SK-N-SH (cell line): Measurements from ENCODE around the gene ZNF148. TPM values are rescaled to one million over a fixed set of nuclear protein-coding genes. Genes with fewer than 3 reads are reported as not detected.

ENCODE experiments used
- CTCF ChIA-PET: fragments of 300-600, 350-600 bp; formaldehyde crosslinking; extraction: SDS; loops from one replicate; lab custom pipeline; 2021; lab: Yijun Ruan, JAX
- POLR2A ChIA-PET: fragments of 350-600 bp; sonication (Branson Sonifier 250); formaldehyde crosslinking; extraction: SDS; loops from one replicate; lab custom pipeline; 2020; ENCODE audit warnings: antibody characterized with exemption, inconsistent platforms; lab: Yijun Ruan, JAX
- DNase-seq: peaks from one replicate; pipeline ENCODE4 v3.0.0; 2012
- H2AFZ ChIP-seq: fragments of 200-600 bp; sonication (generic); 2 replicates; pipeline ENCODE4 v1.8.1; 2016; ENCODE audit warnings: antibody characterized with exemption, mild to moderate bottlenecking, low read depth
- H3F3A ChIP-seq: fragments of 200-600 bp; sonication (generic); replicated peaks from 2 replicates; pipeline ENCODE3; 2016; ENCODE audit warnings: antibody characterized with exemption, mild to moderate bottlenecking; ENCODE audit not compliant: insufficient read depth
- H3K27ac ChIP-seq, 2 experiments: fragments of 200-500 bp in 1 of 2; fragments of 200-600 bp in 1 of 2; sonication (Bioruptor generic) in 1 of 2; sonication (generic), shearing (Covaris generic) in 1 of 2; 2 replicates each; pipeline versions ENCODE4 v1.5.1 to v1.6.1; 2014 to 2016; ENCODE audit warnings: low read depth in 2 of 2, inconsistent platforms in 1 of 2, low read length in 1 of 2, mild to moderate bottlenecking in 1 of 2, mixed read lengths in 1 of 2
- H3K27me3 ChIP-seq: fragments of 200-600 bp; sonication (generic), shearing (Covaris generic); 2 replicates; pipeline ENCODE4 v1.6.1; 2016; ENCODE audit warnings: mixed run types; ENCODE audit not compliant: insufficient read depth
- H3K36me3 ChIP-seq, 2 experiments: fragments of 200-500 bp in 1 of 2; fragments of 200-600 bp in 1 of 2; sonication (Bioruptor generic) in 1 of 2; sonication (generic) in 1 of 2; replicated peaks in 1 of 2; 2 replicates each; pipeline versions ENCODE3 to v1.5.1; 2014 to 2016; ENCODE audit warnings: low read length in 1 of 2, mild to moderate bottlenecking in 1 of 2; ENCODE audit not compliant: insufficient read depth in 2 of 2, control insufficient read depth in 1 of 2
- H3K4me1 ChIP-seq, 2 experiments: fragments of 200-500 bp in 1 of 2; fragments of 200-600 bp in 1 of 2; sonication (Bioruptor generic) in 1 of 2; sonication (generic), shearing (Covaris generic) in 1 of 2; 2 replicates each; pipeline versions ENCODE4 v1.5.1 to v1.6.1; 2014 to 2016; ENCODE audit warnings: low read depth in 1 of 2, low read length in 1 of 2, mixed run types in 1 of 2; ENCODE audit not compliant: insufficient read depth in 2 of 2, control insufficient read depth in 1 of 2
- H3K4me2 ChIP-seq: fragments of 200-600 bp; sonication (generic), shearing (Covaris generic); 2 replicates; pipeline ENCODE4 v1.6.1; 2017; ENCODE audit warnings: mixed run types
- H3K4me3 ChIP-seq, 2 experiments: fragments of 200-500 bp in 1 of 2; fragments of 200-600 bp in 1 of 2; sonication (Bioruptor generic) in 1 of 2; sonication (generic), shearing (Covaris generic) in 1 of 2; 2 replicates each; pipeline versions ENCODE4 v1.5.1 to v1.8.1; 2014 to 2016; ENCODE audit warnings: low read depth in 2 of 2, inconsistent platforms in 1 of 2, low read length in 1 of 2, mild to moderate bottlenecking in 1 of 2, mixed read lengths in 1 of 2, moderate library complexity in 1 of 2
- H3K79me2 ChIP-seq: fragments of 200-600 bp; sonication (generic); 2 replicates; pipeline ENCODE4 v1.8.1; 2017; ENCODE audit warnings: mild to moderate bottlenecking; ENCODE audit not compliant: insufficient read depth
- H3K9ac ChIP-seq: fragments of 200-600 bp; sonication (generic); 2 replicates; pipeline ENCODE4 v1.6.1; 2017; ENCODE audit warnings: mixed run types
- H3K9me2 ChIP-seq: fragments of 200-600 bp; sonication (generic); 2 replicates; pipeline ENCODE4 v1.6.1; 2017; ENCODE audit warnings: mixed run types
- H3K9me3 ChIP-seq: fragments of 200-600 bp; sonication (generic); 2 replicates; pipeline ENCODE4 v1.6.1; 2017; ENCODE audit warnings: mixed run types, mild to moderate bottlenecking, moderate library complexity
- H4K20me1 ChIP-seq: fragments of 200-600 bp; sonication (generic); 2 replicates; pipeline ENCODE4 v1.6.1; 2017; ENCODE audit warnings: mild to moderate bottlenecking, mixed run types; ENCODE audit not compliant: insufficient read depth
- CHD2 ChIP-seq: fragments of 150-350 bp; IDR thresholded peaks from 2 replicates; pipeline ENCODE4 v1.6.1; 2018; ENCODE audit warnings: low read length; ENCODE audit not compliant: partially characterized antibody
- EP300 ChIP-seq, 2 experiments: IDR thresholded peaks; 2 replicates each; pipeline versions ENCODE4 v1.4.0 to v1.6.1; 2012; ENCODE audit warnings: borderline replicate concordance in 1 of 2, low read depth in 1 of 2, low read length in 1 of 2
- GATA2 ChIP-seq: sonication (generic); formaldehyde crosslinking; IDR thresholded peaks from 2 replicates; pipeline ENCODE4 v1.5.0; 2020; ENCODE audit warnings: mild to moderate bottlenecking, missing genetic modification reagents
- NFIC ChIP-seq: IDR thresholded peaks from 2 replicates; pipeline ENCODE4 v1.4.0; 2012; ENCODE audit warnings: borderline replicate concordance
- RCOR1 ChIP-seq: fragments of 150-350 bp; IDR thresholded peaks from 2 replicates; pipeline ENCODE4 v1.6.1; 2017; ENCODE audit warnings: antibody characterized with exemption, low read length
- RFX5 ChIP-seq: IDR thresholded peaks from 2 replicates; pipeline ENCODE4 v1.6.1; 2012; ENCODE audit warnings: mild to moderate bottlenecking, improper control_type of control experiment, low read length
- TAF1 ChIP-seq: IDR thresholded peaks from 2 replicates; pipeline ENCODE4 v1.6.1; 2012; ENCODE audit warnings: low read depth, mild to moderate bottlenecking, low read length, moderate library complexity, borderline replicate concordance
- YY1 ChIP-seq: IDR thresholded peaks from 2 replicates; pipeline ENCODE4 v1.4.0; 2012; ENCODE audit warnings: low read depth, mild to moderate bottlenecking
- WGBS: methylation state at CpG from one replicate; pipeline ENCODE4 v1.1.6; 2017; ENCODE audit warnings: low lambda C conversion rate; 5-methylcytosine and 5-hydroxymethylcytosine counted together
- polyA plus RNA-seq, 3 experiments: library from polyadenylated mRNA; depleted of rRNA; stranded (reverse); fragments of >200 nt; gene quantifications; 2 replicates each; pipeline ENCODE4 v1.2.3, GENCODE V29; 2012

The ZNF148 gene
- polyA plus RNA-seq, 1 of the 3 experiments (the other 2 are of a cell fraction): 5.1 TPM

DNA sequence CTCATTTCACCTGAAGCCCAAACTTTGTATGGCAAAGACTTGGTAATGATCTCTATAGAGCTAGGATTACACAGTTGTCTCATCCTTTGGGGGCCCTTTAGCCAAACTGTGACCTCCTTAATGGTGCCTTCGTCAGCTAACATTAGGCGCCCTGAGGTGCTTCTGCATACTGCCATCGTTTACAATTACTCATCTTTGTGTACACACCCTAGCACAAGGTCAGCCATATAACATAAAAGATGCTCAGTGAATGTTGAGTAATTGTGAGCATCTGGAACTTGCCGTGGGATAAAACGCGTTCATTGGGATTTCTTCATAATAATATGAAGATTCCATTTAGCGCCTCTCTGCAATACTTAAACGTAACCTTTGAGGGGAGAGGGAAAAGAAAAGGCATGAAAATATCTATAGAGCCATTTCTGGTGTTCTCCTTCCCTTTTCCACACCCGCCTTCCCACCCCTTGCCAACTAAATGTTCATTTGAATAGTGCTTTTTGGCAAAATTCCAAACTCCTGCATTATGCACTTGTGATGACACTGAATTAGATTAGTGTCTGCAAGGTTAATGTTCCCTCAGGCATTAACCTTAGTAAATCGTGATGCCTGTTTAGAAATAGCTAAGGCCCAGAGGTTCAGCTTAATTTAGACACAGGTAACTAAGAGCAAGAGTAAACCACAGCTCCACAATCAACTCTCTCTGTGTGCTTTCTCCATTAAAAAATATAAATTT is 990 bp upstream of the ZNF148 start:
- TF ChIP-seq NFIC (peak; percentile 56; the same call in 1 of the 2 replicates), RCOR1 (peak; percentile 58; the same call in 1 of the 2 replicates), EP300 (IDR thresholded peaks at IDR 0.05; ENCODE audit: borderline replicate concordance in 1 of 2, low read depth in 1 of 2, low read length in 1 of 2) (peak in 1 of 2 experiments; percentile 39; a peak in 1 of 4 replicates), CHD2 (peak; percentile 51), GATA2 (CRISPR knock-in tag) (peak; percentile 45; the same call in 1 of the 2 replicates), RFX5 (no peak)
- TF ChIP-seq, all 33 proteins: peak for 5
- H3K27me3 ChIP-seq: no peaks in the 10 kb centered on the region
- H3F3A ChIP-seq: peaks cover 15% of the 10 kb centered on the region
- 18% methylated on average over 10 of the region's 10 CpGs for WGBS
- H3K79me2 ChIP-seq: peaks cover 50% of the 10 kb centered on the region
- ChIA-PET POLR2A (interaction anchor here (0.6 to 1.7 kb wide), 4 partner anchors 13 to 144 kb away, joined by 3 to 4 read pairs (median 4); partner anchors contain the start of gene SNX4), CTCF (interaction anchor here (1.1 to 1.2 kb wide), 2 partner anchors 11 to 210 kb away, joined by 3 to 4 read pairs; no protein-coding TSS in a partner anchor)
- H3K9ac ChIP-seq: peak overlapping the region; percentile 94
- H3K9me3 ChIP-seq: no peaks in the 10 kb centered on the region
- H3K36me3 ChIP-seq: peaks cover 0 to 4% of the 10 kb centered on the region in 2 experiments
- peak overlapping the region; percentile 94 for H2AFZ ChIP-seq
- H4K20me1 ChIP-seq: peaks cover 12% of the 10 kb centered on the region
- H3K4me1 ChIP-seq: peaks cover 8 to 19% of the 10 kb centered on the region in 2 experiments; a peak in 3 of 4 replicates
- no peaks in the 10 kb centered on the region for H3K9me2 ChIP-seq
- DNase-seq: peak; percentile 67
- peak overlapping the region; percentile 62 to 93 for H3K4me3 ChIP-seq
- peak overlapping the region; percentile 95 for H3K4me2 ChIP-seq
- H3K27ac ChIP-seq: peak overlapping the region; percentile 73 to 95

DNA sequence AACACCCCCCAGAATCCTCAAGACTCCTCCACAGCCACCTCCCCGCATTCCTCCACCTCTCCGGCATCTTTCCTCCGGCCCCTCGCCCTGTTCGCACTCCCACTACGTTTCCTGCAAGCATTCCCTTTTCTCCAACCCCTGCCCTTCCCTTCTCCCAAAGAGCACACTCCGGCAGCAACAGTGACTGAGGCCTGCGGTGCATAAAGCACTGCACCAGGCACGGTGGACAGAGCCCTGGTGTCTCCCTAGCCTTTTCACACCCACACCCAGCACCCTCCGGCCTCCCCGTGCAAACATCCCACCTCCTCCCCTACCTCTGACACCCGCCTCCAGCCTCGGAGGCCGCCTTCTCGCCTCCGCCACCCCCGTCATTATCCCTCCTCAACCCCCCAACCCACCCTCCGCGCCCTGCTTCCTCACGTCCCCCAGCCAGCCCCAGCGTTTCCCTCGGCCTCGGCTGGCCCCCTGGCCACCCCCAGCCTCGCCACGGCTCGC is 577 bp downstream of the ZNF148 start:
- Histone ChIP-seq H4K20me1 (peaks cover 27% of the 10 kb centered on the region), H3K4me3 (peak overlapping the region; percentile 62 to 93), H3K9me2 (no peaks in the 10 kb centered on the region), H3K79me2 (peaks cover 66% of the 10 kb centered on the region), H3K27me3 (no peaks in the 10 kb centered on the region), H3F3A (peaks cover 15% of the 10 kb centered on the region), H2AFZ (no peak overlapping the region), H3K9ac (peak overlapping the region; percentile 94), H3K4me2 (peak overlapping the region; percentile 95), H3K27ac (peak overlapping the region; percentile 73 to 95), H3K9me3 (no peaks in the 10 kb centered on the region), H3K4me1 (peaks cover 6 to 19% of the 10 kb centered on the region in 2 experiments; a peak in 3 of 4 replicates), H3K36me3 (peaks cover 0 to 4% of the 10 kb centered on the region in 2 experiments)
- TF ChIP-seq YY1 (no peak), TAF1 (peak; percentile 40)
- WGBS: under 1% methylated on average over 26 of the region's 26 CpGs
- CTCF ChIA-PET: interaction anchor here (0.7 to 1.2 kb wide), 3 partner anchors 10 to 435 kb away, joined by 3 read pairs; no protein-coding TSS in a partner anchor
- peak; percentile 86 for DNase-seq
- POLR2A ChIA-PET: interaction anchor here (0.7 to 1.3 kb wide), 3 partner anchors 12 to 802 kb away, joined by 3 to 4 read pairs (median 3); no protein-coding TSS in a partner anchor
